ENCODE data around the gene MLLT10.

- no peak for TF ChIP-seq EZH2 (IDR thresholded peaks at IDR 0.05; ENCODE audit: borderline replicate concordance, low read depth, low read length, severe bottlenecking)
- TF ChIP-seq JUN (IDR thresholded peaks at IDR 0.05; ENCODE audit: borderline replicate concordance, insufficient read depth, insufficient read length, low read depth): no peak
Observed at GRCh38 chr10:21521751-21522533, 12.1 kb upstream of the MLLT10 start.

Measured in endothelial cell of umbilical vein (primary cell).